NB4 (cell line): Measurements from ENCODE around the gene NUP50.

Source experiments
- DNase-seq: peaks from one replicate; pipeline ENCODE4 v3.0.0; 2010; ENCODE audit warnings: low read depth
- H3K4me3 ChIP-seq: one replicate; pipeline ENCODE4 v1.5.1; 2011; ENCODE audit warnings: mild to moderate bottlenecking, low read depth, low read length, moderate library complexity
- CTCF ChIP-seq: IDR thresholded peaks from one replicate; pipeline ENCODE4 v1.5.1; 2012; ENCODE audit warnings: low read depth, low read length
- MYC ChIP-seq: IDR thresholded peaks from 2 replicates; pipeline ENCODE4 v1.6.1; 2011; ENCODE audit warnings: low read depth, low read length
- POLR2A ChIP-seq: IDR thresholded peaks from 2 replicates; pipeline ENCODE4 v1.6.1; 2011; ENCODE audit warnings: mild to moderate bottlenecking; ENCODE audit not compliant: insufficient read length; ENCODE audit errors: extremely low read depth
- TF ChIP-seq, protein P1 (sequence below): IDR thresholded peaks from 2 replicates; pipeline ENCODE4 v1.6.1; 2011; ENCODE audit warnings: low read depth, low read length

Gene NUP50

DNA sequence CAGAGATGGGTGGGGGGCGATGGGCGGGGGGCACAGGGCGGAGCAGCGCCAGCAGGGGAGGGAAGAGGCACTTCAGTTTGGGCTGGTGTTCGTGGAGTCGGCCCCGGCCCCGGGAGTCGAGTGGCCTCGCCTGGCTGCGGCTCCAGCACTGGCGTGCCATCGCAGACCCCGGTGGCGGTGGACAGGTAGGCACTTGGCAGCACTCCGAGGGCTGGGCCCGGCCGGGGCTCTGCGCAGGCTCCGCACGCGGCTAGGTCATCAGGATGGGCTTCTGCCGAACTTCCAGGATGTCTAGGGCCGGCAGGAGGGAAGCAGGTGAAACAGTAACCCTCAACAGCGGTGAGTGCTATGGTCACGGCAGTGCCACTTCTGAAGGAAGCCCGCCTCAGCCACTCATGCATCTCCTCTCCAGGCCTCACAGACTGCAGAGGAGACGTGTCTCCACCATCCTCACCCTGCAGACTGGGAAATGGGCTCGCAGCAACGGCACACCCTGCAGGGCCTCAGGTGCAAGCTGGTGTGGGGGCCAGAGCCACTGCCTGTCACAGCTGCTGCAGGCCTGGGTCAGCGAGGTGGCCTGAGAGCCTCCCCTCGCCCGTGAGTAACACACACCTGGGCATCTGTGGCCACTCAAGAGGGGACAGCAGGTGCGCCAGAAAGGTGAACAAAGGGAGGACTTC, 33.3 kb downstream of the NUP50 start:
- no peak for TF ChIP-seq MYC
- TF ChIP-seq, protein P1, sequence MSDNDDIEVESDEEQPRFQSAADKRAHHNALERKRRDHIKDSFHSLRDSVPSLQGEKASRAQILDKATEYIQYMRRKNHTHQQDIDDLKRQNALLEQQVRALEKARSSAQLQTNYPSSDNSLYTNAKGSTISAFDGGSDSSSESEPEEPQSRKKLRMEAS, result no peak
- no peak for TF ChIP-seq POLR2A
- no peak for TF ChIP-seq CTCF
- no peak overlapping the region for H3K4me3 ChIP-seq

GRCh38 chr22:45197606-45198462, 34.1 kb downstream of the NUP50 start:
- DNase-seq, result no peak
- no peak overlapping the region for H3K4me3 ChIP-seq
- TF ChIP-seq MYC (no peak), CTCF (no peak), POLR2A (no peak)
- TF ChIP-seq, protein P1, result no peak

More for the DNA sequence above, 33.3 kb downstream of the NUP50 start:
- no peak for DNase-seq

GRCh38 chr22:45198463-45198795, 34.7 kb downstream of the NUP50 start:
- no peak for DNase-seq
- TF ChIP-seq POLR2A (no peak), CTCF (no peak), MYC (no peak)
- TF ChIP-seq, protein P1, result no peak
- no peak overlapping the region for H3K4me3 ChIP-seq

DNA sequence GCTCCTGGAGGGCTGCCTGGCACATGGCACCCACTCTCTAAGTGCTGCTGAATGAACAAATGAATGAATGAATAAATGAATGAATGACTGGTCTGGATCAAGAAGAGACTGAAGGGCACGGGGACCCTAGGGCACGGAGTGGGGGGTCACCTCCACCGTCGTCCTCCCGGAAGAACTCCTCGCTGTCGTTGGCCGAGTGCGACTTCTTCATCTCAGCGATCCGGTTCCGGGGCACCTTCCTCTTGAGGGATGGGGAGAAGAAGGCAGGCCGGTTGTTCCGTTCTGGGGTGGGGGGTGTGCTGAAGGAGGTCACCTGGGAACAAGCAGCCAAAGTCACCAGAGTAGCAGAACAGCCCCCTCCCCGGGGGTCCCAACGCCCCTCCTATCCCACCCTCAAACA, 36.0 kb downstream of the NUP50 start:
- no peak for DNase-seq
- no peak for TF ChIP-seq CTCF
- TF ChIP-seq, protein P1, result no peak
- no peak for TF ChIP-seq POLR2A
- TF ChIP-seq MYC, result no peak
- H3K4me3 ChIP-seq, result no peak overlapping the region

DNA sequence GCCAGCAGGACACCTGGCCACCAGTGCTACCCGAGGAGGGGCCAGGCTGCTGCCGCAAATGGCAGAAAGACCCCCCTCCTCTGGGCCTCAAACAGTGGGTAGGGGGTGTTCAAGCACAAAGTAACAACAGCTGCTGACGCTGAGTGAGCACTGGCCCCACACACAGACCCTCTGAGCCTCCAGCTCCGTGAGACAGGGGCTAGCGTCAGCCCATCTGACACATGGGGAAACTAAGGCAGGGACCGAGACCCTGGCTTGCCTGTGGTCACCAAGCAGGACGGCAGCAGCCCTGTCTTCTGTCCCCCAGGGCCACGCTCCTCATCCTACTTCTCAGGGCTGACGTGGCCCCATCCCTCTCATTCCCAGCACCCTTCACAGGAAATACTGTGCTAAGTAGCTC, 36.5 kb downstream of the NUP50 start:
- TF ChIP-seq MYC (no peak), CTCF (no peak), POLR2A (no peak)
- TF ChIP-seq, protein P1, result no peak
- no peak overlapping the region for H3K4me3 ChIP-seq
- no peak for DNase-seq
